SK-N-SH treated with all-trans-retinoic acid at 6 μM for 48 hours (cell line): ENCODE measurements around the gene DBP.

Experiments
- ATAC-seq: fragments of 200-7000 bp; cut with Tn5 transposase; 3 replicates; pipeline ENCODE4 v1.9.1; 2020; ENCODE audit warnings: mild to moderate bottlenecking, moderate library complexity
- ARNTL ChIP-seq: fragments of 450-650 bp; formaldehyde crosslinking; IDR thresholded peaks from 2 replicates; pipeline ENCODE4 v1.5.0; 2020; ENCODE audit warnings: low read depth, mild to moderate bottlenecking, moderate library complexity, borderline replicate concordance
- CREB5 ChIP-seq: fragments of 250-450 bp; sonication (Bioruptor Pico); IDR thresholded peaks from 2 replicates; pipeline ENCODE4 v1.5.1; 2020; ENCODE audit warnings: low read depth, mild to moderate bottlenecking, moderate library complexity
- CSDC2 ChIP-seq: fragments of 250-450 bp; sonication (Bioruptor Pico); IDR thresholded peaks from 2 replicates; pipeline ENCODE4 v1.5.0; 2020; ENCODE audit warnings: mild to moderate bottlenecking, moderate library complexity
- CSRNP3 ChIP-seq: fragments of 250-450 bp; sonication (Bioruptor Pico); IDR thresholded peaks from 2 replicates; pipeline ENCODE4 v1.5.1; 2021; ENCODE audit warnings: mild to moderate bottlenecking, moderate library complexity
- ESRRG ChIP-seq: fragments of 250-450 bp; sonication (Bioruptor Pico); IDR thresholded peaks from 2 replicates; pipeline ENCODE4 v1.6.1; 2021; ENCODE audit warnings: mild to moderate bottlenecking
- ISL1 ChIP-seq: fragments of 250-450 bp; sonication (Bioruptor Pico); IDR thresholded peaks from 2 replicates; pipeline ENCODE4 v2.1.2; 2022; ENCODE audit warnings: mild to moderate bottlenecking, moderate library complexity
- OSR1 ChIP-seq: fragments of 250-450 bp; sonication (Bioruptor Pico); IDR thresholded peaks from 2 replicates; pipeline ENCODE4 v1.8.0; 2022; ENCODE audit warnings: moderate library complexity, mild to moderate bottlenecking, inconsistent platforms
- PATZ1 ChIP-seq: fragments of 250-450 bp; sonication (Bioruptor Pico); IDR thresholded peaks from 2 replicates; pipeline ENCODE4 v1.8.0; 2020; ENCODE audit warnings: mild to moderate bottlenecking, moderate library complexity, borderline replicate concordance
- POU6F1 ChIP-seq: fragments of 250-450 bp; sonication (Bioruptor Pico); IDR thresholded peaks from 2 replicates; pipeline ENCODE4 v1.8.0; 2021; ENCODE audit warnings: low read depth, mild to moderate bottlenecking, moderate library complexity, borderline replicate concordance
- RARB ChIP-seq: fragments of 250-450 bp; sonication (Bioruptor Pico); IDR thresholded peaks from 2 replicates; pipeline ENCODE4 v1.8.0; 2021; ENCODE audit warnings: mild to moderate bottlenecking, moderate library complexity
- TOX ChIP-seq: fragments of 250-450 bp; sonication (Bioruptor Pico); IDR thresholded peaks from 2 replicates; pipeline ENCODE4 v1.8.0; 2021; ENCODE audit warnings: mild to moderate bottlenecking, moderate library complexity, borderline replicate concordance
- TSHZ2 ChIP-seq: fragments of 250-450 bp; sonication (Bioruptor Pico); IDR thresholded peaks from 2 replicates; pipeline ENCODE4 v1.5.0; 2020; ENCODE audit warnings: mild to moderate bottlenecking, moderate library complexity
- ZC3H10 ChIP-seq: fragments of 250-450 bp; sonication (Bioruptor Pico); IDR thresholded peaks from 2 replicates; pipeline ENCODE4 v1.5.1; 2021; ENCODE audit warnings: mild to moderate bottlenecking, moderate library complexity
- ZFP3 ChIP-seq: fragments of 250-450 bp; sonication (Bioruptor Pico); IDR thresholded peaks from 2 replicates; pipeline ENCODE4 v1.5.0; 2020; ENCODE audit warnings: mild to moderate bottlenecking, moderate library complexity
- ZFP30 ChIP-seq: fragments of 450-650 bp; formaldehyde crosslinking; IDR thresholded peaks from 2 replicates; pipeline ENCODE4 v1.5.0; 2022; ENCODE audit warnings: mild to moderate bottlenecking, moderate library complexity
- ZNF70 ChIP-seq: fragments of 450-650 bp; formaldehyde crosslinking; IDR thresholded peaks from 2 replicates; pipeline ENCODE4 v1.5.0; 2020; ENCODE audit warnings: mild to moderate bottlenecking, moderate library complexity
- ZNF8 ChIP-seq: fragments of 450-650 bp; formaldehyde crosslinking; IDR thresholded peaks from 2 replicates; pipeline ENCODE4 v1.5.0; 2020; ENCODE audit warnings: mild to moderate bottlenecking, moderate library complexity

Gene DBP

GRCh38 chr19:48603001-48603400, 34.2 kb downstream of the DBP start:
- no peak for ATAC-seq
- TF ChIP-seq ZC3H10 (CRISPR knock-in tag), result no peak
- TF ChIP-seq CSRNP3 (CRISPR knock-in tag), result no peak

GRCh38 chr19:48600679-48601417, 36.3 kb downstream of the DBP start:
- no peak for ATAC-seq
- no peak for TF ChIP-seq OSR1 (CRISPR knock-in tag)
- TF ChIP-seq ISL1, result no peak
- TF ChIP-seq RARB, result no peak
- TF ChIP-seq ZFP3 (CRISPR knock-in tag), result no peak
- no peak for TF ChIP-seq TOX (CRISPR knock-in tag)
- no peak for TF ChIP-seq ZFP30 (CRISPR knock-in tag)
- no peak for TF ChIP-seq ESRRG (CRISPR knock-in tag)
- TF ChIP-seq ARNTL (CRISPR knock-in tag), result no peak
- no peak for TF ChIP-seq POU6F1 (CRISPR knock-in tag)
- no peak for TF ChIP-seq ZNF8 (CRISPR knock-in tag)
- no peak for TF ChIP-seq CREB5
- no peak for TF ChIP-seq TSHZ2
- TF ChIP-seq ZNF70 (CRISPR knock-in tag), result no peak
- no peak for TF ChIP-seq CSRNP3 (CRISPR knock-in tag)
- no peak for TF ChIP-seq CSDC2 (CRISPR knock-in tag)

- no peak for TF ChIP-seq PATZ1 (CRISPR knock-in tag)
- no peak for TF ChIP-seq CSDC2 (CRISPR knock-in tag)
- TF ChIP-seq ZC3H10 (CRISPR knock-in tag), result no peak
- ATAC-seq, result no peak
Observed at GRCh38 chr19:48598996-48599700, 38.0 kb downstream of the DBP start.
